ENCODE data around the gene KLRC3. TPM values are rescaled to one million over a fixed set of nuclear protein-coding genes. Genes with fewer than 3 reads are reported as not detected.
A peak's percentile ranks its signal among the peaks of the same experiment; 100 is the strongest.
"Not testable (repeated sequence)": the region's sequence is repeated elsewhere in the genome, so short reads cannot be mapped to it uniquely, and the experiment has no call there.

Gene KLRC3
- total RNA-seq, 1 experiment from 2014 or later = 0.74 TPM

- H3K27me3 ChIP-seq (ENCODE audit: control insufficient read depth, insufficient read depth, low read length) = no peaks in the 10 kb centered on the region
- DNase-seq (ENCODE audit: low read depth, low spot score) (no peak), ATAC-seq (no peak)
- TF ChIP-seq REST (IDR thresholded peaks at IDR 0.05; ENCODE audit: insufficient read depth in 1 of 2, low read depth in 2 of 2, low read length in 1 of 2) (no peak), SIN3A (IDR thresholded peaks at IDR 0.05; ENCODE audit: borderline replicate concordance, insufficient read depth, low read depth, low read length) (no peak), TCF7L2 (IDR thresholded peaks at IDR 0.05; ENCODE audit: low read depth, low read length) (no peak), POLR2AphosphoS5 (IDR thresholded peaks at IDR 0.05; ENCODE audit: low read depth, low read length) (no peak), CTCF (IDR thresholded peaks at IDR 0.05) (no peak)
- in situ Hi-C loops (cut with HindIII; ENCODE audit: low pct_unique_long_range_greater_than_20kb, low sequenced_read_pairs) (no loop called here), intact Hi-C loops (cut with micrococcal nuclease; ENCODE audit: unreplicated experiment) (no loop called here)
- no peaks in the 10 kb centered on the region for H3K9me3 ChIP-seq (ENCODE audit: control insufficient read depth, insufficient read depth, low read depth, low read length)
- CTCF ChIA-PET = no interaction called here
- POLR2A ChIA-PET = no interaction called here
- H3K36me3 ChIP-seq (ENCODE audit: control insufficient read depth, insufficient read depth, low read length) = no peaks in the 10 kb centered on the region
- H3K4me1 ChIP-seq (ENCODE audit: control insufficient read depth, insufficient read depth, low read length) = peaks cover 12% of the 10 kb centered on the region
- no TSS peak for BruUV-seq (replicated peaks)
- peak overlapping the region; percentile 51; the same call in 1 of the 2 replicates for H3K27ac ChIP-seq (ENCODE audit: low read length)
- no peak overlapping the region for H3K4me3 ChIP-seq (ENCODE audit: low read depth in 2 of 2, low read length in 2 of 2)
These were observed 45.8 kb downstream of the KLRC3 start for GRCh38 chr12:10374624-10375018.

GRCh38 chr12:10372559-10372958 lies 47.8 kb downstream of the KLRC3 start:
- in situ Hi-C loops (cut with HindIII; ENCODE audit: low pct_unique_long_range_greater_than_20kb, low sequenced_read_pairs) = no loop called here
- Histone ChIP-seq H3K9me3 (ENCODE audit: control insufficient read depth, insufficient read depth, low read depth, low read length) (peaks cover 1% of the 10 kb centered on the region; the same call in 1 of the 2 replicates), H3K27me3 (ENCODE audit: control insufficient read depth, insufficient read depth, low read length) (no peaks in the 10 kb centered on the region), H3K27ac (ENCODE audit: low read length) (peak overlapping the region; percentile 63), H3K36me3 (ENCODE audit: control insufficient read depth, insufficient read depth, low read length) (no peaks in the 10 kb centered on the region), H3K4me1 (ENCODE audit: control insufficient read depth, insufficient read depth, low read length) (peaks cover 12% of the 10 kb centered on the region), H3K4me3 (ENCODE audit: low read depth in 2 of 2, low read length in 2 of 2) (no peak overlapping the region)
- DNase-seq (ENCODE audit: low read depth, low spot score) (no peak), ATAC-seq (no peak)
- TF ChIP-seq SIN3A (IDR thresholded peaks at IDR 0.05; ENCODE audit: borderline replicate concordance, insufficient read depth, low read depth, low read length) = no peak
- TF ChIP-seq POLR2AphosphoS5 (IDR thresholded peaks at IDR 0.05; ENCODE audit: low read depth, low read length) = no peak
- TF ChIP-seq REST (IDR thresholded peaks at IDR 0.05; ENCODE audit: insufficient read depth in 1 of 2, low read depth in 2 of 2, low read length in 1 of 2) = no peak
- no peak for TF ChIP-seq CTCF (IDR thresholded peaks at IDR 0.05)
- TF ChIP-seq TCF7L2 (IDR thresholded peaks at IDR 0.05; ENCODE audit: low read depth, low read length) = no peak
- intact Hi-C loops (cut with micrococcal nuclease; ENCODE audit: unreplicated experiment) = no loop called here
- BruUV-seq (replicated peaks) = no TSS peak
- CTCF ChIA-PET = no interaction called here
- POLR2A ChIA-PET = no interaction called here

GRCh38 chr12:10371893-10372535 lies 48.4 kb downstream of the KLRC3 start:
- BruUV-seq (replicated peaks); intact Hi-C loops (cut with micrococcal nuclease; ENCODE audit: unreplicated experiment): not testable (repeated sequence)

More at GRCh38 chr12:10371893-10372535, 48.4 kb downstream of the KLRC3 start:
- H3K27me3 ChIP-seq (ENCODE audit: control insufficient read depth, insufficient read depth, low read length); DNase-seq (ENCODE audit: low read depth, low spot score); in situ Hi-C loops (cut with HindIII; ENCODE audit: low pct_unique_long_range_greater_than_20kb, low sequenced_read_pairs); ATAC-seq; POLR2A ChIA-PET; CTCF ChIA-PET; H3K36me3 ChIP-seq (ENCODE audit: control insufficient read depth, insufficient read depth, low read length); H3K4me3 ChIP-seq (ENCODE audit: low read depth in 2 of 2, low read length in 2 of 2); H3K9me3 ChIP-seq (ENCODE audit: control insufficient read depth, insufficient read depth, low read depth, low read length): not testable (repeated sequence)
- Histone ChIP-seq H3K27ac (ENCODE audit: low read length) (peak overlapping the region; percentile 63), H3K4me1 (ENCODE audit: control insufficient read depth, insufficient read depth, low read length) (peaks cover 12% of the 10 kb centered on the region)

Data from Panc1 (cell line).